IPS-15b (cell line): ENCODE data around the gene PJA1.

ENCODE experiments used
- H3K27me3 ChIP-seq: one replicate; pipeline ENCODE4 v1.6.1; 2013; ENCODE audit warnings: low read length; ENCODE audit not compliant: control insufficient read depth, insufficient read depth
- H3K36me3 ChIP-seq: one replicate; pipeline ENCODE4 v1.6.1; 2013; ENCODE audit warnings: low read length; ENCODE audit not compliant: control insufficient read depth, insufficient read depth
- H3K4me1 ChIP-seq: one replicate; pipeline ENCODE4 v1.6.1; 2013; ENCODE audit warnings: mild to moderate bottlenecking, low read length; ENCODE audit not compliant: control insufficient read depth, insufficient read depth
- H3K4me3 ChIP-seq: one replicate; pipeline ENCODE4 v1.5.1; 2013; ENCODE audit warnings: low read depth, low read length
- H3K9ac ChIP-seq: one replicate; pipeline ENCODE4 v1.6.1; 2013; ENCODE audit warnings: low read depth, mild to moderate bottlenecking, low read length
- H3K9me3 ChIP-seq: one replicate; pipeline ENCODE4 v1.6.1; 2013; ENCODE audit warnings: mild to moderate bottlenecking, low read length; ENCODE audit not compliant: control insufficient read depth, insufficient read depth

The PJA1 gene

DNA sequence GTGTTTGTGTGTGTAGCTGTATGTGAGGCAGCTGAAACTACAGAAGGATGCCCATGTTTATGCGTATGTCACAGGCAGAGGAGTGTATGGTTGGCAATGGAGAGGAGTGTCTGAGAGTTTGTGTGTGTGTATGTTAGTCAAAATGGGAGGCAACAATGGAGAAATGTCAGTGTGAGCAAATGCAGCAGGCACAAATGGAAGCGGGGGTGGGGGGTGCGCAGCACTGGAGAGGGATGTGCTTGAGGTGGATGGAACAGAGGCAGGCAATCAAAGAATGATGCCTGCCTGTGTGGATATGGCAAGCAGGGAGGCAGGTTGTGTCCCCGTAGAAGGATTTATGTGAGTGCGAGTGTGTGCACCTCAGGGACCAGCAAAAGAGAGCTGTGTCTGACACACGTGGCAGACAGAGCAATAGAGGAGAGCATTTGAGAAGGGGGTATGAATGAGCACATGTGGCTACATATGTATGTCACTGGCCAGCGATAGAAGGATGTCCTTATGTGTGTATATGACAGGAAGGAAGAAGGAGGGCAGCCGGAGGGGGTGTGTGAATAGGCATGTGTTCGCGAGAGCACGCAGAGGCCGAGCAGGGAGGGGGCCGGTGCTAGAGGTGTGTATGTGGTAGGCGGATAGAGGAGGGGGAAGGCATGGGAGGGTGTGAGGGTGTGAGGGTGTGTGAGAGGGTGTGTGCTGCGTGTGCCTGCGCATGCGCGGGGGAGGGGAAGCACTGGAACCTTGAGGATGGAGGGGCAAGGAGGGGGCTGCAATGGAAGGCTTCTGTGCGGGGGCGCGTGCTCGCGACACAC lies 1.1 kb downstream of the PJA1 start:
- H3K27me3 ChIP-seq: no peaks in the 10 kb centered on the region
- H3K9ac ChIP-seq: no peak overlapping the region
- H3K4me3 ChIP-seq: peak overlapping the region; percentile 27
- H3K36me3 ChIP-seq: no peaks in the 10 kb centered on the region
- no peaks in the 10 kb centered on the region for H3K4me1 ChIP-seq
- no peaks in the 10 kb centered on the region for H3K9me3 ChIP-seq

DNA sequence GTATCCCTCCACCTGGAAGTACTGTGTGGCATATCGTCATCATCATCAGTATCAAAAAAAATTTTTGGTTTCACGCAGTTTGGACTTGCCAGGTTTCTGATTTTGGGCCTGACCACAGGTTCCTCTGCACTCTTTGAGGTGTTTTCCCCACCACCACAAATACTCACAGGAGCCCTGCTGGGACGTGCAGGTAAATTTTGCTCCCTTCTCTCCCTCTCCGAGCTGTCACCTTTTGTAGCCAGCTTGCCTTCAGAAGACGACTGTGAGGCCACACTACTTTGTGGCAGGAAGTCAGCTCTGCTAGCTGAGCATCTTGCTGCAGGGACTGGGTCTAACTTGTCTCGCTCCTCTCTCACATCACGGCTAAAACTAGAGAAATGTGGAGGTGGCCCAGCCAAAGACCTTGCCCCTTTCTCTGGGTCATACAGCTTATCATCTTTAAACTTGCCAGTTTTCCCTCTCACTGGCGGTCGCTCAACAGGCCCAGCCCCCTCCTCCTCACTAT lies 2.8 kb downstream of the PJA1 start:
- no peaks in the 10 kb centered on the region for H3K9me3 ChIP-seq
- no peaks in the 10 kb centered on the region for H3K36me3 ChIP-seq
- no peaks in the 10 kb centered on the region for H3K27me3 ChIP-seq
- no peak overlapping the region for H3K4me3 ChIP-seq
- H3K9ac ChIP-seq: no peak overlapping the region
- peaks cover 3% of the 10 kb centered on the region for H3K4me1 ChIP-seq

DNA sequence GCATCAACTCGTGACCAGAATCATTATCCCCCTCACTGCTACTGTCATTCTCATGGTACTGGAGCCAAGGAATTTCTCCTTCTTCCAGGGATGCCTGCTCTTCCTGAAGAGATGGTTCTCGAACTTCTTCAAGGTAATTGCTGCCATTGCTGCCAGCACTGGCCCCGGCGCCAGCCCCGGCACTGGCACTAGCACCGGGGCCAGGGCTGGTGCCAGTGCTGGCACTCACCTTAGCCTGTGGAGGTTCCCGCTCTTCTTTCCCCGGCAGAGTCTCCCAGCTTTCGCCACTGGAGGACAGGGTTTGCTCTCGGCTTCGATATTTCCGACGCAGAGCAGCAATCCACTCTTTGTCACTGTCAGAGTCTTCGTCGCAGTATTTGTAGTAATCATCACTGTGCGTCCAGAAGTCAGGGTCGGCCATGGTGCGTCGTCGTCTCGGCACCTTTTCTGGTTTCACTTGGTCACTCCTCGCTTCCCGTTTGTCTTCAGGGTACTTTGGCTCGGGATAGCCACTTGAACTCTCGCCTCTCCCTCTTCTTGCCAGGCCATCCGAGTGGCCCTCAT lies 3.4 kb downstream of the PJA1 start:
- no peaks in the 10 kb centered on the region for H3K9me3 ChIP-seq
- H3K36me3 ChIP-seq: no peaks in the 10 kb centered on the region
- H3K4me1 ChIP-seq: peaks cover 3% of the 10 kb centered on the region
- H3K9ac ChIP-seq: no peak overlapping the region
- H3K27me3 ChIP-seq: no peaks in the 10 kb centered on the region
- H3K4me3 ChIP-seq: no peak overlapping the region

DNA sequence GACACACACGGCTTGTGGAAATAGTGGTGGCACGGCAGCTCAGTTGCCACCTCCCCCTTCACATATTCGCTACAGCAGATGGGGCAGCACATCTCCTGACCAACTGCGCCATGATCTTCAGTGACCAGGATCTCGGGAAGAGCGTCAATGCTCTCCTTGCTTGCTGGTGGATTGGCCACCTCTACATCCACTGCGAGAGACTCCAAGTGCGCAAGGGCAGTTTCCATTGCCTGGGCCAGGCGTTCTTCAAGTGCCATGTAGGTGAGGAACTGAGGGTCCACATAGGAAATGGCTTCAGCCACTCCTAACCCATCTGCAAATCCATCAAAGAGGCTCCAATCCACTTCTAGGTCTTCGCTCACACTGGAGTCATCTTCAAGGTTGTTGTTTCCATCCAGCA lies 3.9 kb downstream of the PJA1 start:
- no peak overlapping the region for H3K4me3 ChIP-seq
- no peaks in the 10 kb centered on the region for H3K36me3 ChIP-seq
- no peak overlapping the region for H3K9ac ChIP-seq
- no peaks in the 10 kb centered on the region for H3K9me3 ChIP-seq
- H3K27me3 ChIP-seq: no peaks in the 10 kb centered on the region
- H3K4me1 ChIP-seq: peaks cover 3% of the 10 kb centered on the region

DNA sequence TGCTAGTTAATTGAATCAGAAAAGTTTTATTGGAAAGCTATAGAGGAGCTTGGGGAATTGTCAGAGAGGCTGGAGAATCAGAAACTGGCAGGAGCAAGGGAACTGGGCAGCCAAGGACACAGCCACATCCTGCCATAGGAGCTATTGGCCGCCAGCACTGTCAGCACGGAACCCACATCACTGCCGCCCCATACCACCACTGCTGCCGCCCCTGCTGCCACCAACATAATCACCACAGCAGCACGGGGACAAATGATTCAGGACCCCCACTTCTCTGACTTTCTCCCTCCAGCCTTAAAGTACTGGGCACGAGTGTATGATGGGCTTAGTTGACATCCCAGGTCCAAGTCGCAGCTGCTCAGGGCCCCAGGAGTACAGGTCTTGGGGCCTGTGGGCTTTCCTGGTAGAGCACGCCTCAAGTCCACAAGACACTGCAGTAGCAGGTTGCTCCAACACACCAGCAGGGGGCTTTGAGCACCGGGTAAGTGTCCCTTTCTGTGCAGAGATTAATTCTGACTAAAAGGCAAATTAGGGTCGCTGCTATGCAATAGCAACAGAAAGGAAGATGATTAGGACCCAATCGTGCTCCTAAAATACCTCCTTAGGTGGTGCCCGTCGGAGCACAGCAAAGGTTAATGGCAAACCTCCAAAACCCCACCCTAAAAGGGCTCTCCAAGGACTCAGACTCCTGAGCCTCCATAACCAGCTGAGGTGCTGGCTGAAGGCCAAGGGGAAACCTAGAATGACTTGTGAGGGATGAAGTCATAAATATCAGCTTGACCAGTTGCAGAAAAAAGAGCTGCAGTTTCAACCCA lies 6.9 kb downstream of the PJA1 start:
- Histone ChIP-seq H3K36me3 (no peaks in the 10 kb centered on the region), H3K9me3 (no peaks in the 10 kb centered on the region), H3K4me1 (peaks cover 14% of the 10 kb centered on the region), H3K4me3 (no peak overlapping the region), H3K27me3 (no peaks in the 10 kb centered on the region), H3K9ac (no peak overlapping the region)

DNA sequence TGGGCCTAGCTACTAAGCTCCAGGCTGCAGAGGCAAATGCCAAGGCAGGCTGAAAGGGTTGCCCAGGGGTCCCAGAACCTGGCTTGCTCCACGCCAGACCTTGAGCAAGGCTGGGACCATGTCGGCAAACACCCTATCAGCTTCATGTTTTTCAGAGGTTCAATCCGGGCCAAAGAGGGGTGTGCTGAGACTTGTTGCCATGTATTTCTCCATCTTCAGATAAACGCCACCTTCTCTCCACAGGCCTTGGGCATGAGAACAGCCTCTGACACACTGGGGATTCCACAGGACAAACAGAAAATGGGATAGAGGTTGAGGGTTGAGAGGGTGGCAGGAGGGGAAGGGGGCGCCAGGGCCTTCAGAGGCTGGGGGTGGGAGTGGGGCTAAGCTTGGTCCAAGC lies 8.6 kb downstream of the PJA1 start:
- H3K36me3 ChIP-seq: no peaks in the 10 kb centered on the region
- no peaks in the 10 kb centered on the region for H3K9me3 ChIP-seq
- no peak overlapping the region for H3K9ac ChIP-seq
- no peak overlapping the region for H3K4me3 ChIP-seq
- peaks cover 14% of the 10 kb centered on the region for H3K4me1 ChIP-seq
- H3K27me3 ChIP-seq: no peaks in the 10 kb centered on the region

DNA sequence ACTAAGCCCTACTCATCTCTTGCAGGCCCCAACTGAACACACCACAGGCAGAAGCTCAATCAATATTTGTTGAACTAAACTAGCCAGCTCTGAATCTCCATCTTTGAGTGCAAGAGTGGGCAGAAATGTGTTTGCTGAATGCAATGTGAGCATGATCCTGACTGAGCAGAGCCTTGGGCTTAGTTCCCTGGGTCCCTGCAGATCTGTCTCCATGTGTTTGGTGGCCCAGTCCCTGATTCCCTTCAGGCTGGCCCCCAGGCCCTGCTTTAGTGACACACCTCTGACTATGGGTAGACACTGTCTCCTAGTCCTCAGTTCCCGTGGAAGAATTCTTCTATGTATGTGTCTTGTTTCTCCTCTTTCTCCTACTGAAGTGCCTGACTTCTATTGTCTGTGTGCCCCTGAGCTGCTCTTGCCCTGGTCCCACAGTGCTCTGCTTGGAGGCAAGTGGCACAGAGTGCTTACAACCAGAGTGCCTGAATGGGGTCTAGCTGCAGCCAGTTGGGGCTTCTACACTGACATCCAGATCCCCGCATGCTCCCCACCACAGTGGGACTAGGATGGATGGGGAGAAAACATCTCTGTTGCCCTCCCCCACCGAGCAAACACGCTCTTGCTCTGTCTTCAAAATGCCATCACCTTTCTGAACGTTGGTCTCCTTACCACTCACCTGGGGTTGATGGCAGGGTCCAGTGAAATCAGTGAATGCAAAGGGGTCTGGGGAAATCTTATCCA lies 9.3 kb downstream of the PJA1 start:
- H3K4me1 ChIP-seq: peaks cover 14% of the 10 kb centered on the region
- no peaks in the 10 kb centered on the region for H3K27me3 ChIP-seq
- H3K36me3 ChIP-seq: no peaks in the 10 kb centered on the region
- H3K4me3 ChIP-seq: no peak overlapping the region
- H3K9me3 ChIP-seq: no peaks in the 10 kb centered on the region
- no peak overlapping the region for H3K9ac ChIP-seq

DNA sequence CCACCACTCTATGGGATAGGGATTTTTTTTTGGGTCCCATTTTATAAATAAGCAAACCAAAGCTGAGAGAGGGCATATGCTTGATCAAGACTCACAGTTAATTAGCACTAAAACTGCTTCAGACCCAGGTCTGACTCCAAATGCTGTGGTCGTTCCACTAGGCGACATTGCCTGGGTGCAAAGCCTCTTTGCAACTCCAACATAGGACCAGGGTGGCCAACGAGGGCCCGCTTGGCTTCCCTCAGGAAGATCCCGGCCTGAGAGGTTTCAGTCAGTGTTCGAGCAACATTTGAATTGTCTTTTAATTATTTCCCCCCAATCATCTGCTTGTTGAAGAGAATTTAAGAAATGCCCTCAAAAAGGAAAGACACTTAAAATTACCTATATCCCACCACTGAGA lies 11.2 kb downstream of the PJA1 start:
- H3K4me1 ChIP-seq: peaks cover 19% of the 10 kb centered on the region
- no peaks in the 10 kb centered on the region for H3K27me3 ChIP-seq
- no peak overlapping the region for H3K4me3 ChIP-seq

DNA sequence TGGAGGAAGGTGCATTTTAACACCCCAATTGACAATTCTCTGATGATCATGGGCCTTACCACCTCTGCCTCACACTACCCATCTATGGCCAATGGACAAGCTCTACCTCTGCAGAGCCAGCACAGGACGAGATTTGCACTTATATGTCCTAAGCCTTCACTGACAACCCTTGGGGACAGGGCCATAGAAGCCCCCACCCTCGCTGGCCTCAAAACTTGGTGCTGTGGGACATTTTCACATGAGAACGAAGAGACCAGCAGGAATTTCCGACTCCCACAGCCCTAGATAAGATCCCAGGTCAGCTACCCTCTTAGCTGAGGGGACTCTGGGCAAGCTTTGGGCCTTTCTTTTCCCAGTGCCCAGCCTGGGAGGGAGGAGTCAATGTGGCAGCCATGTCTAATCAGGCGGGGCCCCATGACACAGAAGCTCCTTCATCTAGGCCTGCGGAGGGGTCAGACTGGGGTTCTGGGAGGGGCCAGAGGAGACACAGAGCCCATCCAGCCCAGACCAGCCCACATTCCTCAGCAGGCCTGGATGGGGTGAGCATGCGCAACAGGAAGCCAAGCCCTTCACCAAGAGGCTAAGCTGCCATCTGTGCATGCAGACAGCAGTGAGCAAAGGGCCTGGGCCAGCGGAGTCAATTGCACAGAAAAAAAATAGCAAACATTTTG lies 12.1 kb downstream of the PJA1 start:
- Histone ChIP-seq H3K9me3 (no peaks in the 10 kb centered on the region), H3K4me3 (no peak overlapping the region), H3K27me3 (no peaks in the 10 kb centered on the region), H3K9ac (no peak overlapping the region), H3K4me1 (peaks cover 16% of the 10 kb centered on the region), H3K36me3 (no peaks in the 10 kb centered on the region)

More for the DNA sequence above, 11.2 kb downstream of the PJA1 start:
- Histone ChIP-seq H3K9ac (no peak overlapping the region), H3K36me3 (no peaks in the 10 kb centered on the region), H3K9me3 (no peaks in the 10 kb centered on the region)

DNA sequence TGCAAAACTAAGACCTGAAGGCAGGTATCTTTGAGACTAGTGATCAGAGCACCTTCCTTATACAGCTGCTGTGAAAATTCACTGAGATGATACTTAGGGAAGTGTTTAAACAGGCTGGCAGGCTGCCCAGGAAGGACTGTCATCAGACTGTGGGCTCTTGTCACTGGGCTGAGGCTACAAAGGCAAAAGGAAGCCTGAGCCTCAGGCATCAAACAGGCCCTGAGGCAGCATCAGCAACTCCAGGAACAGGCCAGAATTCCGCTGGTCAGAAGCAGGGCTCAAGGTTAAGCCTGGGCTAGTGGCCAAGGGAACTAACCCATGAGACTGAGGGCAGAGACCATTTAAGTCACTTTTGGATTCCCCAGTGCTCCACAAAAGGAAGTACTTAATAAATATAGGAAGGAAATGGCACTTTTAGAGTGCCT lies 12.8 kb downstream of the PJA1 start:
- no peaks in the 10 kb centered on the region for H3K27me3 ChIP-seq
- no peaks in the 10 kb centered on the region for H3K9me3 ChIP-seq
- H3K9ac ChIP-seq: no peak overlapping the region
- no peak overlapping the region for H3K4me3 ChIP-seq
- no peaks in the 10 kb centered on the region for H3K36me3 ChIP-seq
- H3K4me1 ChIP-seq: peaks cover 16% of the 10 kb centered on the region

DNA sequence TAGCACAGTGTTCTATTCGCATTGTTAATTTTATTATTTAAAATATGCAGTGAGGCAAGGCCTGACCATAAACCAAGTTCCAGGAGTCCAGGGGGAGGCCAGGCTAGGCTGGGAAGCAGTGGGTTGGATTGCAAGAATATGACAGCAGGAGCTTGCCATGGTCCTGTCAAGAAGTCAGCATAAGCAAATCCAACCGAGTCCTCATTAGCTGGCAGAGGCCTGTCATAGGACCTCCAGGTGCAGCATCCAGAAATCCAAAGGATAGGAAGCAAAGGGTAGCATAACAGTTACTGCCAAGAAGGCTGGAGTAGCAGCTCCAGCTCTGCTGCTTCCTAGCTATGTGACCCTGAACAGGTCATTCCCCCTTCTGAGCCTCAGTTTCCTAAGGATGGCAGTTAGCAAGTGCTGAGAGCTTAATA lies 13.4 kb downstream of the PJA1 start:
- Histone ChIP-seq H3K4me3 (no peak overlapping the region), H3K4me1 (peaks cover 16% of the 10 kb centered on the region), H3K9ac (no peak overlapping the region), H3K9me3 (no peaks in the 10 kb centered on the region), H3K27me3 (no peaks in the 10 kb centered on the region), H3K36me3 (no peaks in the 10 kb centered on the region)
